GM19452 (cell line): ENCODE measurements around the gene ASIC1.
"Not testable (repeated sequence)": the region's sequence is repeated elsewhere in the genome, so short reads cannot be mapped to it uniquely, and the experiment has no call there.

ENCODE experiments used
- ATAC-seq: cut with Tn5 transposase; IDR thresholded peaks from one replicate; pipeline ENCODE4 v1.9.1; 2021; ENCODE audit not compliant: unreplicated experiment

ASIC1 gene

DNA sequence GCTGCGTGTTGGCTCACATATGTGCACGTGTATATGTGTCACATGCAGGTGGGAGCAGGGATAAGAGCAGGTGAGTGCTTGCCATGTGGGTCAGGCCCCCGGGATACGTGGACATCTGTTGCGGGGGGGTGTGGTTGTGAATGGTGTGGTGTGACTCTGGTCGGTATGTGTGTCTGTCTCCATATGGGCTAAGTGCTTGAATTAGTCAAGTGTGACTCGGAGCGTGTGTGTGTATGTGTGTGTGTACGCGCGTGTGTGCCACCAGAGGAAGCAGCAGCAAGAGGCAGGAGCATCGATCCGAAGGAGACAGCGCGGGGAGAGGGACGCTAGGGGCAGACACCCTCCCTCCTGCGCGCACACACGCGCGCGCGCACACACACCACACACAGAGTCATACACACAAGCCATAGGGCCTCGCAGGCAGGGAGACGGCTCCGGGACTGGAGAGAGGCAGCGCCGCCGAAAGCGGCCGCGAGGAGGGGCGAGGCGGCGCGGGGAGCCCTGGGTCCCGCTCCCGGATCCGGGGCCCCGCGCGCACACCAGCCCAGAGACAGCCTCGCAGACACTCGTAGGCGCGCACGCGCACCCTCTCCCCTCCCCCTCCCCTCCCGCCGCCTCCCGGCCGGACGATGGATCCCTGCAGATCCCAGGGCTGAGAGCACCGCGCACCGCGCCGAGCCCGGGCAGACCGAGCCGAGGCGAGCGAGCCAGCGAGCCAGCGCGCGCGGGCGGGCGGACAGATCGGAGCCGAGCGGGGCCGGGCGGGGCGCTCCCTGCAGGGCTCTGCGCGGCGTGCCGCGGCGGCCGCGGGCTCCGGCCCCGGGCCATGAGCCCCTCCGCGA lies at the start of gene ASIC1:
Gene ASIC1, plus strand, starts transcription at position 597 of the 842 bp plus-strand sequence. CDS start 1,171 bp downstream, outside the sequence.
- no peak for ATAC-seq

DNA sequence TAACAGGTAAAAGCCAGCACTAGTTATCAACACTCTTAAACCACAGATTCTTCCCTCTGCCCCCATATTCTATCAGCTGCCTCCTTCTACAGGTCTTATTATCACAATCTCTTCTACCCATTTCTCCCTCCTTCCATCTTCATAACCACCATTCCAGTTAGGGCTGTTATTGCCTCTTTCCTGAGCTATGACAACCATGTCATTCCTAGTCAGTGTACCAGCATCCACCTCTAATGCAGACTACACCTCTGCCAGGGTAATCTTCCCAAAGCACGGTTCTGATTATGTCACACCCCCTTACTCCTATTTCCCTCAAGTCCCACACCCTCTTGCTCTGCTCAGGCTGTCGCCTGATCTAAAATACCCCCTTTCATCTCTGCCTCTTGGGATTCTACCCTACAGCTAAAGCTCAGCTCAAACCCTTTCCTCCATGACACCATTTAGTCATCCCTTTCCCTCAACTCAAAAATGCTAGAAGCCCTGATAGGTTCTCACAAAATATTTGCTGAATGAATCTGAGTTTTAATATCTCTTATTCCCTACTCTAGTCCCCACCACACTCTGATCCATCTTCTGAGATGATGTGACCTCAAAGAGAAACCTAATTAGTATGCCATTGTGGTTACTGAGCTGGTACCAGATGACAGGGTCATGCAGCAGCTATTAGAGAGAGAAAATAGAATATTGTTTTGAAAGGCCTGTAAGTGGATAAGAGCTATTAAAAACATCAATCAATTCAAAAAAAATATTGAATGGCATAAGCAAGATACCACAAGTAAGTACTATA lies 43.8 kb upstream of the ASIC1 start:
- no peak for ATAC-seq

DNA sequence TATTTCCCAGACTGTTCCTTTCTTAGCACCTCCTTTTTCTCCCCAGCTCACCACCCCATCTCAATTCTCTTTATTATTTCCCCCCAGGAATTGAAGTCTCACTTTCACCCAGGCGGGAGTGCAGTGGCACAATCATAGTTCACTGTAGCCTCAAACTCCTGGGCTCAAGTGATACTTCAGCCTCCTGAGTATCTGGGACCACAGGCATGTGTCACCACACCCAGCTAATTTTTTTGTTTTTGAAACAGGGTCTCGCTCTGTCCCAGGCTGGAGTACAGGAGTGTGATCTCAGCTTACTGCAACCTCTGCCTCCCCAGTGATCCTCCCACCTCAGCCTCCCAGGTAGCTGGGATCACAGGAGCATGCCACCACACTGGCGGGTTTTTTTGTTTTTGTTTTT lies 43.1 kb upstream of the ASIC1 start:
- no peak for ATAC-seq

DNA sequence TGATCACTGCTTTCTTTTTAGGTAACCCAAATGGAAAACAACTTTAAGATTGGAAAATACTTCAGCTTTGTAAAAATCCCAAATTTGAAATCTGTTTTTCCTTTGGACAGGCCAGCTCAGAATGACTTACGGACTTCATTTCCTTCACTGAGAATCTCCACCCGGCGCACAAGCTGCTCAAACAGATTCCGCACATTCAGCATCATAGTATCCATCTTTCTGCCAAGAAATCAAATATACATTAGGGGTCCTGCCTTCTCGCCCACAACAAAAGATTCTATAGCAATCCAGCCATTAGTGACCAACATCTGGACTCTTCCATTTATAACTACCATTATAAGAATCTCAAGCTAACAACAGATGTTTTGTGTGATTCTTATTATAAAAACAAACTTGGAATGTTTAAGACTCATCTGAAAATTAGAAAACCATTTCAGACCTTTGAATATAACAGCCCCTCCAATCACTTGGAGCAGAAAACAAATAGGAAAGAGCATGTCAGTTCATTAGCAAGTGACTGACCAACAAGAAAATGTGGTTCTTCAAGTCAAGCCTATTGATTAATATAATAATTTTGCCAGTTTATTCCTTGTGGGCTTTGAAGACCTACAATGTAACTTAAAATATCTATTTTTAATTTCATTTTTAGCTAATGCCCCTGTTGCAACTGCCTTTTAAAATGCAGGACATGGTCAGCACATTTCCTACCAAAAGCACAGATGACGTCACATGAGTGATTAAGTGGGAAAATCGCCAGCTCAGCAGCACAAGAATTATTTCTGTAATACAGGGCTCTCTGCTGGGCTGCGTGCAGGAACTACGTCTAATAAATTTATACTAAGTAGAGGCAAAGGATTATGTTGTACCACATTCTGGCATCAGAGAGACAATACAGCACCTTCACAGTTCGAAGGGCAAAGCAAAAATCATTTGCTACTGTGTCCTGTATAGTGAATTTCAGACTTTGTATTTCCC lies 40.6 kb upstream of the ASIC1 start:
- ATAC-seq = no peak

DNA sequence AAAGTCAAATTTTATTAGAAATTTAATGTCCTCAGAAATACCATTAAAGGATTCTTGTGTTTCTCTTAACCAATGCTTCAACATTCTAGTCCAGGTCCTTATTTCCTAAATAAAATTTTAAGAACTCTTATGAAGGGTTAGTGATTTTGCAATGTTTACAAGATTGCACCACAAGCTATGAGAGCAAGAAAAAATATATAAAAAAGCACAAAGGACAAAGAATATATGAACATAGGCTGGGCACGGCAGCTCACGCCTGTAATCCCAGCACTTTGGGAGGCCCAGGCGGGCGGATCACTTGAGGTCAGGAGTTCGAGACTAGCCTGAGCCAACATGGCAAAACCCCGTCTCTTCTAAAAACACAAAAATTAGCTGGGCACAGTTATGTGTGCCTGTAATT lies 39.8 kb upstream of the ASIC1 start:
- no peak for ATAC-seq

DNA sequence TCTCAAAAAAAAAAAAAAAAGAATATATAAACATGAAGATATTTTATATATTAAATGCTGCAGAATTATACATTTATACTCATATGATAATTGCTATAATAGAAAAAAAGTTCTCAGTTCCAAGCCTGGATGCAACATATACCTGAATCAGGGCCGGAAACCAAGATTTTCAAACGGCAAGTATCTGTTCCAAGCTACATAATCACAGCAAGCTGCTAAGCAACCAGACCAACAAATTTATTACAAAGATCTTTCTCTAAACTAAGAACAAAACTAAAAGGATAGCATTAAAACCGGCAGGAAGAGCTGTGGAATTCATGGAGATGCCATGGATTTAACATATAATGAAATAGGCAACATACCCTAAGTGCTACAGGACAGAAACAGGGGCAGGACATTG lies 39.2 kb upstream of the ASIC1 start:
- no peak for ATAC-seq

DNA sequence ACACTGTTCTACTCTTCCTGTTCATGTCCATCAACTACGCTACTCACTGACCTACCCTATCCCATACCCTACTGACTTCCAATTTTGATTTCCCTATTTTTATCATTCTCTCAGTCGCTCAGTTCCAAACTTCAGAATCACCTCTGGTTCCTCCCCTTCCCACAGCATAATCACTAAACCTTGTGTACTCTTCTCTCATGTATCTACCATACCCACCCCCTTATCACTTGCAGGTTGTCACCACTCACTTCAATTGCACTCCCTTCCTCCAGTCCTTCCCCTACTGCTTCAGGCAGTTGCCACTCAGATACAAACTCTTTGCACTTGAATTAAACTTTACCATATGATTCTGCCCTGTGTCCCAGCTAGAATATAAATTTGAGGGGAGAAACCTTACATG lies 38.4 kb upstream of the ASIC1 start:
- ATAC-seq = no peak

DNA sequence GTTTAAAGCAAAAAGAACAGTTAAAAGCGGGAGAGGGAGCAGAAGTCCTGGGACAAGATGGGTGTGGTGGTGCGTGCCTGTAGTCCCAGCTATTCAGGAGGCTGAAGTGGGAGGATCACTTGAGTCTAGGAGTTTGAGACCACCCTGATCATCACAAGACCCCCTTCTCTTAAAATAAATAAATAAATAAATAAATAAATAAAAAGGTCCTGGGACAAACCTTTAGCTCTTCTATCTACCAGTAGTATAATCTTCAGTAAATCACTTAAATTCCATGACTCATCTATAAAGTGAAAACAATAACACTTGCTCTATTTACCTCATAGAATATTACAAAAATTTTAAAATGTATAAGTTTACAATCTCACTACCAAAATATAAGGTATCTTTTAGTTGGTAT lies 37.9 kb upstream of the ASIC1 start:
- no peak for ATAC-seq

DNA sequence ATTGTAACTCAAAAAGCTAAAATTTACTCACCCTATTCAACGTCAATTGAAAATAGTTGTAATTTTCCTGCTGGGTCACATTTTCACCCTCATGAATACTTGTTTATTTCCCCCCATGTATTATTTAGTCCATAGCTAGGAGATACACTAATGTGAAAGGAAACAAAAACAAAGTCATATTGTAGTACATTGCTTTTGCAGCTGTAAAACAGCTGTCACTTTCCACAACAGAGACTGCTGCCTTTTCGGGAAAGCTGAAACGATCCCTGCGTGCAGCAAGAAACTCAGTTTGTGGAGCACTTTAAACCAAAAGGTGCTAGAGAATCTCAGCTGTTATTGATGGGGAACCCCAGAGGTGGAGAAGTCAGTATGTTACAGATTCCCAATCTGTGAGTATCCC lies 36.4 kb upstream of the ASIC1 start:
- no peak for ATAC-seq

DNA sequence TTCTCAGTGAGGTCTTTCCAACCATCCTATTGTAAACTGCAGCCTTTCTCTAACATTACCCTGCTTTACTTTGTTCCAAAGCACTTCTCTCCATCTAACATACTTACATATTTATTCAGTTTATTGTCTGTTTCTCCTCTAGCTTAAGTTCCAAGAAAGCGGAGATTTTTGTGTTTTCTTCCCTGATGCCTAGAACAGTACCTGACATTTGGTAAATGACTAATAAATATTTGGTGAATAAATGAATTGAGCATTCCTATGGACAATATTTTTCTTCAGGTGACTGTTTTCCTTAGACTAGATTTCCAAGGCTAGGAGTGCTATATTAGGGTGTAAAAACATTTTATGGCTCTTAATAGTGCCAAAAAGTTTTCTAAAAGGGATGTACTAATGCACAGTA lies 34.5 kb upstream of the ASIC1 start:
- ATAC-seq = no peak

DNA sequence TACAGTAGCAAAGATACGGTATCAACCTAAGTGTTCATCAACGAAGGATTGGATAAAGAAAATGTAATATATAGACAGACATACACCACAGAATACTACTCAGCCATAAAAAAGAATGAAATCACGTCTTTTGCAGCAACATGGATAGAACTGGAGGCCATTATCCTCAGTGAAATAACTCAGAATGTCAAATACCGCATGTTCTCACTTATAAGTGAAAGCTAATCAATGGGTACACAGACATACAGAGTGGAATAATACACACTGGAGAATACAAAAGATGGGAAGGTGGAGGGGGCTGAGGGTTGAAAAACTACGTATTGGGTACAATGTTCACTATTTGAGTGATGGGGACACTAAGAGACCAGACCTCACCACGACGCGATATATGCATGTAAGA lies 33.2 kb upstream of the ASIC1 start:
- ATAC-seq = no peak

DNA sequence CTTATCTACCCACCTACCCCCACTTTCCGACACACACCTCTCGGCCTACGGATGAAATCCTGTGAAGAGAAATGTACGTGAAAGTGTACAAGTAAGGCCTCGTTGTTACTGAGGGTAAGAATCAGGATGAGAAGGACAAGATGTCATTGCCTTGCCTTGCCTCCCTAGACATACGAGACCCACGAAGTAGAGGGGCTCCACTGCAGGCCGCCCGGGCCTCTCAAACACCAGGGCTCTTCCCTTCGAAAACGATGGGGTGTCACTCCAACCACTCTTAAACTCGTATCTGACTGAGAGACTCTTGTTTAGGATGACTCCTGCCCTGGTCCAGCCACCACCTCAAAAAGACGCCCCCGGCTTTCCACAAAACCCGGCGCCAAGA lies 32.6 kb upstream of the ASIC1 start:
- ATAC-seq = peak; percentile 7

DNA sequence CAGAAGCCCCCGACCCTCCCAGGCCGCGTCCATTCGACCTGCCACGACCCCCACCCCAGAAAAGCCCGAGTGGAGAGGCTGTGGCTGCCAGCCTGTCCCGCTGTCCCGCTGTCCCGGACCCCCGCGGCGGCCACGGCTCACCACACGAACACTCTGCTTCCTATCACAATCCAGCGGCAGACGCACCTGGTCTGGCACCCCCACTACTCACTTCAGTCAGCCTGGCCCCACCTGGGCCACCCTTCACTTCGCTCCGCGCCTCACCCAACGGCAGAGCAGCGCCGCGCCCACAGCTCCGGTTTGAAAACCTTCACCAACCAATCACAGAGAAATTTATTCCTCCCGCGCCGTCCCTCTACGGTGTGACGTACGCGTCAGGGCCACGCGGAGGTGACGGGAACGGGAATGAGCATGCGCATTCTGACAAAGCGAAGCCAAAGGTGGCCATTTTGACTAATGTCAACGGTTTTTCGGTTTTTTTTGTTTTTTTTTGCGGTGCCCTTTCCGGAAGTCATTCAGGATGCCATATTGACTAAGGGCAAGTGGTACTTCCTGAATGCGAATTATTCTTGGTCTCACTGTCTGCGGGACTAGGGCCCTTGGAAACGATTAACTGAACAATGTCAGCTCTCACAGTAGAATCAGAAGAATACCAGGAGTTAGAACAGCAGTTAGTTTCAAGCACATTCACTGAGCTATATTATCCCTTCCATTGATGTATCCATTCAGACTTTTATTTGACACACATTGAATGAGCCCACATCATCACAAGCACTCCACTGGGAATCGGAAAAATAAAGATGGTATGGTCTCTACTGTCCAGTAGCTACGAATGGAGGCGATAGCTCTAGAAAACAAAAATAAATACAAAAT lies 32.0 kb upstream of the ASIC1 start, which contains the start of gene RACGAP1:
Gene RACGAP1, minus strand, starts transcription at position 308 of the 873 bp plus-strand sequence. CDS start 8,779 bp downstream, outside the sequence.
- ATAC-seq = peak; percentile 95

DNA sequence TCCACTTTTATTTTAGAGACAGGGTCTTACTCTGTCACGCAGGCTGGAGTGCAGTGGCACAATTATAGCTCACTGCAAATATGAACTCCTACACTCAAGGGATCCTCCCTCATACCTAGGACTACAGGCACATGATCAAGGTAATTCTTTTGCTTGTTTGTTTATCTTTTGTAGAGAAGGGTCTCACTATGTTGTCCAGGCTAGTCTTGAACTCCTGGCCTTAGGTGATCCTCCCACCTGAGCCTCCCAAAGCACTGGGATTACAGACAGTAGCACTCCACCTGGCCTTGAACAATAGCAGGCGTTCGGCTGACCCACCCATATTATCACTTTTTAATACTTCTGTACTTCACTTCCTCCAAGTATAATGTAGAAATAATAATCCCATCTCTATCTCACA lies 30.7 kb upstream of the ASIC1 start:
- no peak for ATAC-seq

DNA sequence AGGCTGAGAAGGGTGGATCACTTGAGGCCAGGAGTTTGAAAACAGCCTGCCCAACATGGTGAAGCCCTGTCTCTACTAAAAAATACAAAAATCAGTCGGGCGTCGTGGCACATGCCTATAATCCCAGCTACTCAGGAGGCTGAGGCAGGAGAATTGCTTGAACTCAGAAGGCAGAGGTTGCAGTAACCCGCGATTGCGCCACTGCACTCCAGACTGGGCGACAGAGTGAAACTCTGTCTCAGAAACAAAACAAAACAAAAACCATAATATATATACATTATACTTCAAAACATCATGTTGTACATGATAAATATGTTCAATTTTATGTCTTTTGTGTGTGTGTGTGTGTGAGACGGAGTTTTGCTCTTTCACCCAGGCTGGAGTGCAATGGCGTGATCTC lies 26.9 kb upstream of the ASIC1 start:
- ATAC-seq = not testable (repeated sequence)

DNA sequence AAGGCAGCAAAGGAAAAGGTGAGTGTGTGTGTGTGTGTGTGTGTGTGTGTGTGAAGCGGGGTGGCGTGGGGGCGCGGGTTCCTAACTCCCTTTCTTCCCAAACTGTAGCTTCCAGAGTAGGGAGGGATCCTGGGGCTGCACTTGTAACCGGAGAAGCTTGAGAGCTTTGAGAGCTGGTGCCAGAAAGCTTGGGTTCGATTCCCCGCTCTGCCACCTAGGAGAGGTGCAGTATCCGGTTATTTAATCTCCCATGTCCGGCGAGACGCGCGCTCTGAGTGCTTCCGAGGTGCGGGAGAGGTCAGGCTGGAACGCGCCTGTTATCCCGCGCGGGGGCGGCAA lies 24.9 kb upstream of the ASIC1 start:
- no peak for ATAC-seq

DNA sequence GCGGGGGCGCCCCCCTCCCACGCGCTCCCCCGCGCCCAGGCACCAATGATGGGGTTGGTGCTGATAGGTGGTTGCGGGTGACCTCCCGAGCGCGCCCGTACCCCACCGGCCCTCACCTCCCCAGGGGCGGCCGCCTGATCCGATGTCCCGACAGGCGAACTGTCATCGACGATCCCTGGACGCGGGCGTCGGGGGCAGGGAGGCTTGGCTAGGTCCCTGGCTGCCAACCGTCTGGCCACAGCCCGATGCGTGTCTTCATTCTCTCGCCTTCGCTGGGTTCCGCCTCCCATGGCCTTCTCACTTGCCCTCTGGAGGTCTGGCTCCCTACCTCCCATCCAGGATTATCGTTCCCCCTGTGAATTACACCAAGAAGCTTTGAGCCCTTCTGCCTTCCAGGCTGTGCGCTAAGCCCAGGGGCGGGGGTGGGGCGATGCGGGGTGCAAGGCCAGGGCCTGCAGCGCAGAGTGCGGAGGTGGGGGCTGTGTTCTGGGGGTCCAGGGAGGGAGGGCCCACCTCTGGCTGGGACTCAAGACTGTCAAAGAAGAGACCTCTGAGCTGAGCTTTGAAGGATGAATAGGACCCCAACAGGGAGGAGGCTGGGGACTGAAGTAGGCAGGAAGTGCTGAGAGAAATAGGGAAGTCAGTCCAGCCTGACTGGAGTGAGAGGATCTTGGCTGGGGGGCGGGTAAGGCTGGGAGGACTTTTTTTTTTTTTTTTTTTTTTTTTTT lies 24.4 kb upstream of the ASIC1 start:
- no peak for ATAC-seq

DNA sequence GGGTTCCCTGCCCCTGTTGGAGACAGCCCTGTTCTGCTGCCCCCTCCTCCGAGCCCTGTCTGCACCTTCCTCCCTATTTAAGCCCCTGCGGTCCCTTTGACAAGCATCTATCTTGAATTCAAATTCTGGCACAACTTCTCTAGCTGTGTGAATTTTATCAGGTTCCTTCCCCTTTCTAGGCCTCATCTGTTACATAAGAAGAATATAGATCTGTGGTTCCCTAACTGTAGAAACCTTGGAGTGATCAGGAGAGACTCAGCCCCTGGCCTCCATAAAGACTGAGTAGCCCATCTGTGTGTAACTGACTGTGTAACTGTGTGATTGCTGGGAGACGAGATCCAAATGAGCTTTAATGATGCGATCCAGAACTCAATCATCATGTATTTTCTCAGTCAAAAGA lies 19.1 kb upstream of the ASIC1 start:
- no peak for ATAC-seq

DNA sequence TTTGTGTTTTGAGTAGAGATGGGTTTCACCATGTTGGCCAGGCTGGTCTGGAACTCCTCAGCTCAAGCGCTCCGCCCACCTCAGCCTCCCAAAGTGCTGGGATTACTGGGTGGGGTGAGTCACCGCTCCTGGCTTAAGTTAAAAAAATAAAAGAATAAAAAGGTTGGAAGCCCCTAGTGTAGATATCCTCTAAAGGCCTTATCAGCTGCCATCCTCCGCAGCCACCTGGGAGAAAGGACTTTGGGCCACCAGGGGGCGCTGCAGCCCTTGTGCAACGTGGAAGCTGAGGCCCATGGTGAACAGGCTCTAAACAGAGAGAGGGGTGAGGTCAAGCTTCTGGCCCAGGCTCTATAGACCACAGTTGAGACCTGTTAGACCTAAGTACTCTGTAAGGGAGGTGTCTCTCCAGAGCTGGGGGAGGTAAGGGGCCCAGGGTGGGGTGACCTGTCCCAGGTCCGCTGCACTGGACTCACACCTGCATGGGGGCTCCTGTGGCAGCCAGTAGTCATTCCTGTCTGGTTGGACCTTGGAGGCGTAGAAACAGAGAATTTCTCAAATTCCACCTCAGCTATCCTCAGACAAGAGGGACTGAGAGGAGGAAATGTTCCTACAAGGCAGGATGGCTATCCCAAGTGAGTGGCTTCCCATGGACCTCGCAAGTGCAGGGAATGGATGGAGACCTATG lies 18.1 kb upstream of the ASIC1 start:
- no peak for ATAC-seq
